Upper lobe of left lung (tissue), 4 donors: Measurements from ENCODE around the gene PTPRM.

Experiments
- EP300 ChIP-seq, 4 donors: sonication (generic); formaldehyde crosslinking; IDR thresholded peaks; one replicate each; pipeline ENCODE4 v1.5.1; 2017; ENCODE audit warnings: antibody characterized with exemption in 4 of 4, control low read depth in 2 of 4
- POLR2A ChIP-seq, 4 donors: fragments of 450-650 bp; IDR thresholded peaks; one replicate each; pipeline ENCODE4 v1.5.1; 2016 to 2017; ENCODE audit warnings: antibody characterized with exemption in 4 of 4, mild to moderate bottlenecking in 2 of 4
- POLR2AphosphoS5 ChIP-seq, 2 donors: sonication (generic); formaldehyde crosslinking; IDR thresholded peaks; one replicate each; pipeline ENCODE4 v1.5.1; 2017; ENCODE audit warnings: antibody characterized with exemption in 2 of 2
- TF ChIP-seq, protein P1 (sequence below), 6 experiments: fragments of 450-650 bp in 4 of 6; fragments of 200-600 bp in 2 of 6; sonication (generic) in 2 of 6; IDR thresholded peaks; one replicate each; pipeline ENCODE4 v1.5.1; 2016 to 2019; ENCODE audit warnings: antibody characterized with exemption in 6 of 6

- TF ChIP-seq, protein P1, sequence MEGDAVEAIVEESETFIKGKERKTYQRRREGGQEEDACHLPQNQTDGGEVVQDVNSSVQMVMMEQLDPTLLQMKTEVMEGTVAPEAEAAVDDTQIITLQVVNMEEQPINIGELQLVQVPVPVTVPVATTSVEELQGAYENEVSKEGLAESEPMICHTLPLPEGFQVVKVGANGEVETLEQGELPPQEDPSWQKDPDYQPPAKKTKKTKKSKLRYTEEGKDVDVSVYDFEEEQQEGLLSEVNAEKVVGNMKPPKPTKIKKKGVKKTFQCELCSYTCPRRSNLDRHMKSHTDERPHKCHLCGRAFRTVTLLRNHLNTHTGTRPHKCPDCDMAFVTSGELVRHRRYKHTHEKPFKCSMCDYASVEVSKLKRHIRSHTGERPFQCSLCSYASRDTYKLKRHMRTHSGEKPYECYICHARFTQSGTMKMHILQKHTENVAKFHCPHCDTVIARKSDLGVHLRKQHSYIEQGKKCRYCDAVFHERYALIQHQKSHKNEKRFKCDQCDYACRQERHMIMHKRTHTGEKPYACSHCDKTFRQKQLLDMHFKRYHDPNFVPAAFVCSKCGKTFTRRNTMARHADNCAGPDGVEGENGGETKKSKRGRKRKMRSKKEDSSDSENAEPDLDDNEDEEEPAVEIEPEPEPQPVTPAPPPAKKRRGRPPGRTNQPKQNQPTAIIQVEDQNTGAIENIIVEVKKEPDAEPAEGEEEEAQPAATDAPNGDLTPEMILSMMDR (IDR thresholded peaks at IDR 0.05): no peak
- TF ChIP-seq POLR2A (IDR thresholded peaks at IDR 0.05) (no peak), EP300 (IDR thresholded peaks at IDR 0.05) (no peak), POLR2AphosphoS5 (IDR thresholded peaks at IDR 0.05) (no peak)
These were observed 347.9 kb downstream of the PTPRM start for GRCh38 chr18:7914834-7915670.
